Activated CD8-positive, alpha-beta T cell treated with anti-CD3 and anti-CD28 coated beads, Interleukin-2, amount 10 ng/mL, durations not matched to agents 7 days and 5 days (primary cell): Measurements from ENCODE around the gene PLA2G4D. TPM values are rescaled to one million over a fixed set of nuclear protein-coding genes. Genes with fewer than 3 reads are reported as not detected.

Experiments used
- ATAC-seq: fragments of 150-1000 bp; cut with Tn5 transposase; one replicate; pipeline ENCODE4 v1.10.0; 2021; ENCODE audit warnings: moderate library complexity
- CTCF ChIA-PET: fragments of 350-600 bp; sonication (Branson Sonifier 250); formaldehyde crosslinking; loops from one replicate; lab custom pipeline; 2021; ENCODE audit warnings: antibody characterized with exemption; lab: Charles Lee
- POLR2A ChIA-PET: fragments of 350-600 bp; sonication (Branson Sonifier 250); formaldehyde crosslinking; loops from one replicate; lab custom pipeline; 2021; ENCODE audit warnings: antibody characterized with exemption; lab: Charles Lee
- DNase-seq: peaks from one replicate; pipeline ENCODE4 v3.0.0-alpha.2; 2020
- H3K27ac Mint-ChIP-seq: one replicate; pipeline ENCODE4 v1.8.0; 2021; ENCODE audit warnings: mild to moderate bottlenecking, mixed read lengths
- H3K27me3 Mint-ChIP-seq: one replicate; pipeline ENCODE4 v1.8.0; 2021; ENCODE audit warnings: low read depth, mixed read lengths
- H3K36me3 Mint-ChIP-seq: one replicate; pipeline ENCODE4 v1.8.0; 2021; ENCODE audit warnings: low read depth, mixed read lengths
- H3K4me1 Mint-ChIP-seq: one replicate; pipeline ENCODE4 v1.8.0; 2021; ENCODE audit warnings: low read depth, mixed read lengths
- H3K4me3 Mint-ChIP-seq: one replicate; pipeline ENCODE4 v1.8.0; 2021; ENCODE audit warnings: mild to moderate bottlenecking, mixed read lengths
- H3K9me3 Mint-ChIP-seq: one replicate; pipeline ENCODE4 v1.8.0; 2022; ENCODE audit warnings: mixed read lengths; ENCODE audit not compliant: insufficient read depth
- total RNA-seq, 2 experiments: library from RNA; stranded (reverse); gene quantifications; one replicate each; pipeline ENCODE4 v1.2.3, GENCODE V29; 2021

PLA2G4D gene
- total RNA-seq, 2 experiments from 2014 or later = not detected

DNA sequence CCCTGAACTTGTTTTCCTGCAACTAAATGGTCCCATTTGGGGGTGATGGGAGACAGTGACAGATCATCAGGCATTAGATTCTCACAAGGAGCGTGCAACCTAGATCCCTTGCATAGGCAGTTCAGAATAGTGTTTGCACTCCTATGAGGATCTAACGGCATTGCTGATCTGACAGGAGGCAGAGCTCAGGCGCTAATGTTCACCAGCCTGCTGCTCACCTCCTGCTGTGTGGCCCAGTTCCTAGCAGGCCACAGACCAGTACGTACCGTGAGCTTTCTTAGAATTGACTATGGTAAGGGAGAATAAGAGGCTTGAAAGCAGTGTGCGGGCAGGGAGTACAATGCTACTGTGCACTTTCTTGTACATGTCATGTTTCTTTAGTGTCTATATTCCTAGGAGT, 56.0 kb downstream of the PLA2G4D start:
- DNase-seq (no peak), ATAC-seq (no peak)
- H3K36me3 Mint-ChIP-seq = no peaks in the 10 kb centered on the region
- ChIA-PET CTCF (interaction anchor here (1.9 kb wide), 1 partner anchor 49 kb away, joined by 4 read pairs; no protein-coding TSS in a partner anchor), POLR2A (no interaction called here)
- H3K9me3 Mint-ChIP-seq = no peaks in the 10 kb centered on the region
- no peak overlapping the region for H3K27ac Mint-ChIP-seq
- peaks cover 10% of the 10 kb centered on the region for H3K27me3 Mint-ChIP-seq
- H3K4me1 Mint-ChIP-seq = peaks cover 6% of the 10 kb centered on the region
- H3K4me3 Mint-ChIP-seq = no peak overlapping the region

- CTCF ChIA-PET = interaction anchor here (1.2 to 1.9 kb wide), 2 partner anchors 21 to 48 kb away, joined by 3 to 4 read pairs; no protein-coding TSS in a partner anchor
- peaks cover 10% of the 10 kb centered on the region for H3K27me3 Mint-ChIP-seq
- H3K4me1 Mint-ChIP-seq = peaks cover 6% of the 10 kb centered on the region
- H3K9me3 Mint-ChIP-seq = no peaks in the 10 kb centered on the region
- POLR2A ChIA-PET = no interaction called here
- no peak overlapping the region for H3K27ac Mint-ChIP-seq
- H3K36me3 Mint-ChIP-seq = no peaks in the 10 kb centered on the region
- no peak overlapping the region for H3K4me3 Mint-ChIP-seq
- ATAC-seq = no peak
- no peak for DNase-seq
Observed at GRCh38 chr15:42037656-42038055, 56.7 kb downstream of the PLA2G4D start.

- ChIA-PET CTCF (interaction anchor here (1.2 to 1.9 kb wide), 2 partner anchors 22 to 47 kb away, joined by 3 to 4 read pairs; no protein-coding TSS in a partner anchor), POLR2A (no interaction called here)
- no peaks in the 10 kb centered on the region for H3K9me3 Mint-ChIP-seq
- DNase-seq (no peak), ATAC-seq (no peak)
- no peaks in the 10 kb centered on the region for H3K36me3 Mint-ChIP-seq
- no peak overlapping the region for H3K4me3 Mint-ChIP-seq
- peaks cover 6% of the 10 kb centered on the region for H3K4me1 Mint-ChIP-seq
- peaks cover 11% of the 10 kb centered on the region for H3K27me3 Mint-ChIP-seq
- H3K27ac Mint-ChIP-seq = no peak overlapping the region
Observed at GRCh38 chr15:42036966-42037365, 57.4 kb downstream of the PLA2G4D start.

DNA sequence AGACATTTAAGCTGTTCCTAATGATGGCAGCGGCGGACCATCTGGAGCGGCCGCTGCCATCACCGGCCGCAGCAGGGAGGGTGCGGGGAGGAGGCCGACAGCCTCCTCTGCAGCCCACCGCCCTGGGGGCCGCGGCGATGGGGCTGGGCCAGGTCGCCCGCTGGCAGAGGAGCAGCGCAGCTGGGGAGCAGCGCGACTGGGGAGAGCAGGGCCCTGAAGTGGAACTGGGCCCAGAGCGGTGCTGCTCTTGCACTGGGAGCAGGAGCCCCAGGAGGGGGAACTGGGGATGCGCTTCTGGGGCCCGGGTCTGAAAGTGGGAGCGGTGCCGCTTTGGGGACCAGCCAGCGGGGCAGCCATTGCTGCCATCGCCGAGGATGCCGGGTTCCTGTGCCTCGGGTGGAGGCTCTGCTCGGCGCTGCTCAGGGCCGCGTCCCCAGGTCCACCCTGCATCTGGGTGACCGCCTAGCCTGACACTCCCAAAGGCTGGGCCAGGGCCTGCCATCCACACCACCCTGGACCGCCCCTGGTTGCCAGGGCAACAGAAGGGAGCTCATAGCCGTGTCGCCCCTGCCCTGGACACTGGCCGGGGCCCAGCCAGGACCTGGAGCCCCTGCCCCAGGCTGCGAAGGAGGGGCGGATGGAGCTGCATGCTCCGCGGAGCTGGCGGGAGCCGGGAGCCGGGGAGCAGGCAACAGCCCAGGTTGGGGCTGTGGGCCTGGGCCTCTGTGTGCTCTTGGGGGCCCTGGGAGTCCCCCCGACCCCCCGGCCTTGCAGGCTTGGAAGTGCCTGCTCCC, 58.1 kb downstream of the PLA2G4D start:
- Mint-ChIP-seq H3K36me3 (no peaks in the 10 kb centered on the region), H3K9me3 (no peaks in the 10 kb centered on the region), H3K4me3 (no peak overlapping the region), H3K27ac (no peak overlapping the region), H3K4me1 (peaks cover 6% of the 10 kb centered on the region), H3K27me3 (peaks cover 12% of the 10 kb centered on the region)
- no peak for ATAC-seq
- CTCF ChIA-PET = interaction anchor here (1.2 kb wide), 1 partner anchor 22 kb away, joined by 3 read pairs; no protein-coding TSS in a partner anchor
- POLR2A ChIA-PET = no interaction called here
- no peak for DNase-seq

DNA sequence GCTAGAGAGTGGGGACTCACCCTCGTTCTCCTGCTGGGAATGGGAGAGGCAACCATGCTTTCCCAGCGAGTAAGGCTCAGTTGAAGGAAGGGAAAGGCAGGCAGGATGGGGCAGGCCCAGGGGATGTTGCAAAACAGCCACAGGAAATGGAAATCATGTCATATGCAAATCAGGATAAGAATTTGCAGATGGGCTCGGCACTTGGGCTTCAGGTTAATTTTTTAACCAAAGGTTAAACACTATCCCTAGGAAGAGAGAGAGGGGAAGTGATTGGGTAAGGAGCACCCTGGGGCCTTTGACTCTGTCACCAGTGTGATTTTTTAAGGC, 59.0 kb downstream of the PLA2G4D start:
- no peak overlapping the region for H3K4me3 Mint-ChIP-seq
- H3K27me3 Mint-ChIP-seq = peaks cover 11% of the 10 kb centered on the region
- no peak for ATAC-seq
- CTCF ChIA-PET = no interaction called here
- POLR2A ChIA-PET = no interaction called here
- no peak overlapping the region for H3K27ac Mint-ChIP-seq
- H3K9me3 Mint-ChIP-seq = no peaks in the 10 kb centered on the region
- no peaks in the 10 kb centered on the region for H3K36me3 Mint-ChIP-seq
- H3K4me1 Mint-ChIP-seq = peaks cover 6% of the 10 kb centered on the region
- DNase-seq = no peak

- H3K4me1 Mint-ChIP-seq = peaks cover 6% of the 10 kb centered on the region
- POLR2A ChIA-PET = no interaction called here
- no peak overlapping the region for H3K27ac Mint-ChIP-seq
- DNase-seq (no peak), ATAC-seq (no peak)
- no peak overlapping the region for H3K4me3 Mint-ChIP-seq
- CTCF ChIA-PET = no interaction called here
- H3K36me3 Mint-ChIP-seq = no peaks in the 10 kb centered on the region
- no peaks in the 10 kb centered on the region for H3K9me3 Mint-ChIP-seq
- H3K27me3 Mint-ChIP-seq = peaks cover 14% of the 10 kb centered on the region
Observed at GRCh38 chr15:42034628-42035434, 59.5 kb downstream of the PLA2G4D start.

- Mint-ChIP-seq H3K36me3 (no peaks in the 10 kb centered on the region), H3K4me3 (no peak overlapping the region), H3K9me3 (no peaks in the 10 kb centered on the region), H3K27me3 (peaks cover 18% of the 10 kb centered on the region), H3K27ac (no peak overlapping the region), H3K4me1 (peaks cover 6% of the 10 kb centered on the region)
- no peak for DNase-seq
- CTCF ChIA-PET = no interaction called here
- POLR2A ChIA-PET = no interaction called here
- no peak for ATAC-seq
Observed at GRCh38 chr15:42033214-42033873, 61.0 kb downstream of the PLA2G4D start.

GRCh38 chr15:42032376-42033213, 61.8 kb downstream of the PLA2G4D start:
- ATAC-seq (no peak), DNase-seq (no peak)
- CTCF ChIA-PET = no interaction called here
- H3K4me3 Mint-ChIP-seq = no peak overlapping the region
- peaks cover 21% of the 10 kb centered on the region for H3K27me3 Mint-ChIP-seq
- H3K4me1 Mint-ChIP-seq = peaks cover 6% of the 10 kb centered on the region
- no peaks in the 10 kb centered on the region for H3K36me3 Mint-ChIP-seq
- H3K9me3 Mint-ChIP-seq = no peaks in the 10 kb centered on the region
- POLR2A ChIA-PET = no interaction called here
- H3K27ac Mint-ChIP-seq = no peak overlapping the region

- CTCF ChIA-PET = interaction anchor here (0.7 kb wide), 2 partner anchors 11 to 42 kb away, joined by 3 read pairs; no protein-coding TSS in a partner anchor
Observed at GRCh38 chr15:42031198-42031915, 63.0 kb downstream of the PLA2G4D start.

GRCh38 chr15:42027521-42027920, 66.8 kb downstream of the PLA2G4D start:
- CTCF ChIA-PET = no interaction called here
- no peak for ATAC-seq
- no peak overlapping the region for H3K27ac Mint-ChIP-seq
- no peaks in the 10 kb centered on the region for H3K9me3 Mint-ChIP-seq
- no peak for DNase-seq
- H3K4me1 Mint-ChIP-seq = no peaks in the 10 kb centered on the region
- POLR2A ChIA-PET = no interaction called here
- H3K36me3 Mint-ChIP-seq = no peaks in the 10 kb centered on the region
- H3K4me3 Mint-ChIP-seq = no peak overlapping the region
- peaks cover 31% of the 10 kb centered on the region for H3K27me3 Mint-ChIP-seq

More at GRCh38 chr15:42031198-42031915, 63.0 kb downstream of the PLA2G4D start:
- peaks cover 31% of the 10 kb centered on the region for H3K27me3 Mint-ChIP-seq
- H3K4me1 Mint-ChIP-seq = peaks cover 6% of the 10 kb centered on the region
- H3K4me3 Mint-ChIP-seq = no peak overlapping the region
- no peaks in the 10 kb centered on the region for H3K36me3 Mint-ChIP-seq
- ATAC-seq = no peak
- no peaks in the 10 kb centered on the region for H3K9me3 Mint-ChIP-seq
- DNase-seq = no peak
- no peak overlapping the region for H3K27ac Mint-ChIP-seq
- POLR2A ChIA-PET = no interaction called here

DNA sequence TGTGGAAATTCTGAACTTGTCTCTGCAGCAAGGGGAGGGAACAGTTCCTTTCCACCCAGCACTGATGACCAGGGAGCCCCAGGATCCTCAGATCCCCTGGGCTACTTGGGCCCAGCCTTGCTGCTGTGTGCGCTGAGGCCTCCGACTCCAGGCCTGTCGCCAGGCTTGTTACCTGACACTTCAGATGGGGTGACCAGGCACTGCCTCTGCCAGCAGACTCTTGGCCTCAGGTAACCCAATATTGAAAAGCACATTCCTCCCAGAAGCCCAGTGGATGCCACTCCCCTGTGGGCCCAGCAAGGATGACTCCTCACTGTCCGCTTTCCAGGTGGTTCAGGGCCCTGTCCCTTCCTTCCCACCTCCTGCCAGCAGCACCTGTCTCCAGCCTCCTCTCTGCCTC, 70.1 kb downstream of the PLA2G4D start:
- ChIA-PET CTCF (no interaction called here), POLR2A (no interaction called here)
- DNase-seq (no peak), ATAC-seq (no peak)
- Mint-ChIP-seq H3K27ac (no peak overlapping the region), H3K27me3 (peaks cover 14% of the 10 kb centered on the region), H3K36me3 (no peaks in the 10 kb centered on the region), H3K4me1 (no peaks in the 10 kb centered on the region), H3K4me3 (no peak overlapping the region), H3K9me3 (no peaks in the 10 kb centered on the region)
